ENCODE measurements around the gene CHPF. TPM values are rescaled to one million over a fixed set of nuclear protein-coding genes. Genes with fewer than 3 reads are reported as not detected.

Gene CHPF
- total RNA-seq, 2 experiments from 2014 or later = 24.1 to 33.0 TPM

GRCh38 chr2:219559156-219559915 lies 15.7 kb upstream of the CHPF start:
- ChIA-PET POLR2A (interaction anchor here (0.6 to 0.7 kb wide), 2 partner anchors 310 to 1037 kb away, joined by 3 to 4 read pairs; no protein-coding TSS in a partner anchor), CTCF (ENCODE audit: unreplicated experiment) (no interaction called here)
- H3K27ac ChIP-seq (ENCODE audit: low read depth, low read length, poor library complexity, severe bottlenecking) = no peak overlapping the region
- H3K36me3 ChIP-seq (ENCODE audit: insufficient read depth, low read length) = no peaks in the 10 kb centered on the region
- TF ChIP-seq CTCF (conservative IDR thresholded peaks at IDR 0.05; ENCODE audit: low read length) (no peak), EZH2phosphoT487 (IDR thresholded peaks at IDR 0.05; ENCODE audit: borderline replicate concordance, low read depth, low read length) (no peak)
- H2AFZ ChIP-seq (ENCODE audit: low read length) = no peak overlapping the region
- no TSS peak for BruUV-seq (replicated peaks)
- no peaks in the 10 kb centered on the region for H3K9me2 ChIP-seq (ENCODE audit: insufficient read depth, low read length)
- DNase-seq (ENCODE audit: low spot score) = no peak
- no peaks in the 10 kb centered on the region for H3K79me2 ChIP-seq (ENCODE audit: insufficient read depth, low read depth, low read length)
- H3K4me3 ChIP-seq (ENCODE audit: low read depth, low read length, poor library complexity, severe bottlenecking) = no peak overlapping the region
- H3K9me3 ChIP-seq (ENCODE audit: low read length) = no peaks in the 10 kb centered on the region
- no peaks in the 10 kb centered on the region for H3K4me1 ChIP-seq (ENCODE audit: insufficient read depth, low read length, poor library complexity, severe bottlenecking)
- no peak overlapping the region for H3K4me2 ChIP-seq (ENCODE audit: low read length)
- intact Hi-C loops (cut with micrococcal nuclease; ENCODE audit: unreplicated experiment) = no loop called here
- H4K20me1 ChIP-seq (ENCODE audit: insufficient read depth, low read length) = no peaks in the 10 kb centered on the region

- H2AFZ ChIP-seq (ENCODE audit: low read length) = no peak overlapping the region
- TF ChIP-seq EZH2phosphoT487 (IDR thresholded peaks at IDR 0.05; ENCODE audit: borderline replicate concordance, low read depth, low read length) (no peak), CTCF (conservative IDR thresholded peaks at IDR 0.05; ENCODE audit: low read length) (no peak)
- no peak for DNase-seq (ENCODE audit: low spot score)
- ChIA-PET POLR2A (no interaction called here), CTCF (ENCODE audit: unreplicated experiment) (interaction anchor here (0.6 kb wide), 1 partner anchor 97 kb away, joined by 3 read pairs; no protein-coding TSS in a partner anchor)
- no peaks in the 10 kb centered on the region for H3K4me1 ChIP-seq (ENCODE audit: insufficient read depth, low read length, poor library complexity, severe bottlenecking)
- no peak overlapping the region for H3K4me3 ChIP-seq (ENCODE audit: low read depth, low read length, poor library complexity, severe bottlenecking)
- H3K36me3 ChIP-seq (ENCODE audit: insufficient read depth, low read length) = no peaks in the 10 kb centered on the region
- H3K9me2 ChIP-seq (ENCODE audit: insufficient read depth, low read length) = no peaks in the 10 kb centered on the region
- intact Hi-C loops (cut with micrococcal nuclease; ENCODE audit: unreplicated experiment) = no loop called here
- H3K27ac ChIP-seq (ENCODE audit: low read depth, low read length, poor library complexity, severe bottlenecking) = no peak overlapping the region
- H3K9me3 ChIP-seq (ENCODE audit: low read length) = no peaks in the 10 kb centered on the region
- no peaks in the 10 kb centered on the region for H4K20me1 ChIP-seq (ENCODE audit: insufficient read depth, low read length)
- no peaks in the 10 kb centered on the region for H3K79me2 ChIP-seq (ENCODE audit: insufficient read depth, low read depth, low read length)
- no peak overlapping the region for H3K4me2 ChIP-seq (ENCODE audit: low read length)
- no TSS peak for BruUV-seq (replicated peaks)
These were observed 14.5 kb upstream of the CHPF start for GRCh38 chr2:219557791-219558785.

Data from OCI-LY7 (cell line).